GM18505 (cell line): ENCODE results near the gene FKBP4.
"Not testable (repeated sequence)": the region's sequence is repeated elsewhere in the genome, so short reads cannot be mapped to it uniquely, and the experiment has no call there.

Experiments used
- ATAC-seq: cut with Tn5 transposase; IDR thresholded peaks from one replicate; pipeline ENCODE4 v1.9.1; 2021; ENCODE audit not compliant: unreplicated experiment
- POLR2A ChIP-seq: IDR thresholded peaks from 4 replicates; pipeline ENCODE4 v1.6.1; 2011; ENCODE audit warnings: borderline replicate concordance; ENCODE audit not compliant: insufficient read depth, insufficient read length; ENCODE audit errors: extremely low read depth

FKBP4 gene

GRCh38 chr12:2769866-2770533, 24.8 kb upstream of the FKBP4 start:
- no peak for TF ChIP-seq POLR2A

GRCh38 chr12:2770544-2770943, 24.2 kb upstream of the FKBP4 start:
- not testable (repeated sequence) for ATAC-seq

More at GRCh38 chr12:2769866-2770533, 24.8 kb upstream of the FKBP4 start:
- no peak for ATAC-seq

GRCh38 chr12:2772370-2772769, 22.4 kb upstream of the FKBP4 start:
- no peak for ATAC-seq
- TF ChIP-seq POLR2A: no peak

- no peak for ATAC-seq
These were observed 21.4 kb upstream of the FKBP4 start for GRCh38 chr12:2773199-2773875.

GRCh38 chr12:2775431-2775830, 19.3 kb upstream of the FKBP4 start:
- ATAC-seq: no peak

More at GRCh38 chr12:2773199-2773875, 21.4 kb upstream of the FKBP4 start:
- no peak for TF ChIP-seq POLR2A

GRCh38 chr12:2776129-2776806, 18.5 kb upstream of the FKBP4 start:
- ATAC-seq: no peak

More at GRCh38 chr12:2775431-2775830, 19.3 kb upstream of the FKBP4 start:
- no peak for TF ChIP-seq POLR2A

GRCh38 chr12:2779281-2779680, 15.5 kb upstream of the FKBP4 start:
- ATAC-seq: no peak
- TF ChIP-seq POLR2A: no peak

More at GRCh38 chr12:2776129-2776806, 18.5 kb upstream of the FKBP4 start:
- no peak for TF ChIP-seq POLR2A

- TF ChIP-seq POLR2A: no peak
- ATAC-seq: no peak
These were observed 10.7 kb upstream of the FKBP4 start for GRCh38 chr12:2783936-2784600.

- no peak for TF ChIP-seq POLR2A
- ATAC-seq: no peak
These were observed 9.8 kb upstream of the FKBP4 start for GRCh38 chr12:2785017-2785416.

- no peak for TF ChIP-seq POLR2A
- no peak for ATAC-seq
These were observed 3.7 kb upstream of the FKBP4 start for GRCh38 chr12:2791089-2791488.

GRCh38 chr12:2792671-2793500, 1.9 kb upstream of the FKBP4 start:
- ATAC-seq: no peak
- no peak for TF ChIP-seq POLR2A

GRCh38 chr12:2793561-2793960, 1.2 kb upstream of the FKBP4 start:
- TF ChIP-seq POLR2A: no peak
- ATAC-seq: no peak

GRCh38 chr12:2794191-2794735, 507 bp upstream of the FKBP4 start:
- no peak for ATAC-seq
- TF ChIP-seq POLR2A: no peak
